H9 (cell line): Measurements from ENCODE around the gene ATN1. TPM values are rescaled to one million over a fixed set of nuclear protein-coding genes. Genes with fewer than 3 reads are reported as not detected.
"Not testable (repeated sequence)": the region's sequence is repeated elsewhere in the genome, so short reads cannot be mapped to it uniquely, and the experiment has no call there.

ENCODE experiments used
- DNase-seq: peaks from one replicate; pipeline ENCODE4 v3.0.0-alpha.2; 2017
- H2AFZ ChIP-seq: one replicate; pipeline ENCODE4 v1.6.1; 2013; ENCODE audit warnings: mild to moderate bottlenecking, low read length, control low read depth, moderate library complexity
- H2AK5ac ChIP-seq: 2 replicates; pipeline ENCODE4 v1.6.1; 2013; ENCODE audit warnings: low read length, control low read depth, mixed read lengths; ENCODE audit not compliant: insufficient read length
- H2BK120ac ChIP-seq: one replicate; pipeline ENCODE4 v1.6.1; 2013; ENCODE audit warnings: low read depth, mild to moderate bottlenecking, low read length, control low read depth, inconsistent platforms; ENCODE audit not compliant: poor library complexity, severe bottlenecking
- H2BK12ac ChIP-seq: 2 replicates; pipeline ENCODE4 v1.6.1; 2013; ENCODE audit warnings: low read length, control low read depth, mixed read lengths, low read depth; ENCODE audit not compliant: insufficient read length
- H2BK15ac ChIP-seq: 2 replicates; pipeline ENCODE4 v1.6.1; 2013; ENCODE audit warnings: low read depth, low read length, control low read depth
- H2BK20ac ChIP-seq: one replicate; pipeline ENCODE4 v1.6.1; 2013; ENCODE audit warnings: low read depth, mild to moderate bottlenecking, low read length, control low read depth, inconsistent platforms; ENCODE audit not compliant: poor library complexity, severe bottlenecking
- H2BK5ac ChIP-seq: 2 replicates; pipeline ENCODE4 v1.6.1; 2013; ENCODE audit warnings: low read length, control low read depth, mixed read lengths; ENCODE audit not compliant: insufficient read length
- H3K14ac ChIP-seq: 2 replicates; pipeline ENCODE4 v1.6.1; 2013; ENCODE audit warnings: low read length, control low read depth; ENCODE audit not compliant: insufficient read depth
- H3K18ac ChIP-seq: 2 replicates; pipeline ENCODE4 v1.6.1; 2013; ENCODE audit warnings: low read depth, mild to moderate bottlenecking, mixed read lengths, low read length, control low read depth; ENCODE audit not compliant: insufficient read length
- H3K23ac ChIP-seq: 2 replicates; pipeline ENCODE4 v1.6.1; 2013; ENCODE audit warnings: low read length, control low read depth, mixed read lengths, low read depth; ENCODE audit not compliant: insufficient read length
- H3K23me2 ChIP-seq: 2 replicates; pipeline ENCODE4 v1.6.1; 2013; ENCODE audit warnings: low read depth, mild to moderate bottlenecking, mixed read lengths, low read length, control low read depth; ENCODE audit not compliant: insufficient read length, poor library complexity, severe bottlenecking
- H3K27ac ChIP-seq: 2 replicates; pipeline ENCODE4 v1.5.1; 2013; ENCODE audit warnings: low read length, control low read depth, mixed read lengths, low read depth; ENCODE audit not compliant: insufficient read length
- H3K27me3 ChIP-seq: 2 replicates; pipeline ENCODE4 v1.6.1; 2013; ENCODE audit warnings: low read length, control low read depth, inconsistent platforms; ENCODE audit not compliant: insufficient read depth
- H3K4ac ChIP-seq: 2 replicates; pipeline ENCODE4 v1.6.1; 2013; ENCODE audit warnings: low read depth, mild to moderate bottlenecking, control low read depth, inconsistent platforms, low read length, moderate library complexity
- H3K4me1 ChIP-seq: 2 replicates; pipeline ENCODE4 v1.6.1; 2013; ENCODE audit warnings: low read length, control low read depth, inconsistent platforms; ENCODE audit not compliant: insufficient read depth
- H3K4me2 ChIP-seq: 2 replicates; pipeline ENCODE4 v1.6.1; 2013; ENCODE audit warnings: low read length, control low read depth, mixed read lengths; ENCODE audit not compliant: insufficient read length, insufficient read depth
- H3K56ac ChIP-seq: 2 replicates; pipeline ENCODE4 v1.6.1; 2013; ENCODE audit warnings: low read depth, mild to moderate bottlenecking, mixed read lengths, low read length, control low read depth; ENCODE audit not compliant: insufficient read length
- H3K79me1 ChIP-seq: 2 replicates; pipeline ENCODE4 v1.6.1; 2013; ENCODE audit warnings: low read depth, mild to moderate bottlenecking, moderate library complexity, low read length, control low read depth, inconsistent platforms; ENCODE audit not compliant: insufficient read depth, poor library complexity, severe bottlenecking
- H3K79me2 ChIP-seq: 2 replicates; pipeline ENCODE4 v1.6.1; 2013; ENCODE audit warnings: low read length, control low read depth, inconsistent platforms; ENCODE audit not compliant: insufficient read depth
- H3K9ac ChIP-seq: 2 replicates; pipeline ENCODE4 v1.6.1; 2013; ENCODE audit warnings: low read length, control low read depth, mixed read lengths; ENCODE audit not compliant: insufficient read length; ENCODE audit errors: extremely low read depth
- H3K9me3 ChIP-seq: one replicate; pipeline ENCODE4 v1.6.1; 2013; ENCODE audit warnings: low read depth, low read length, inconsistent platforms; ENCODE audit not compliant: control insufficient read depth
- H3T11ph ChIP-seq: one replicate; pipeline ENCODE4 v1.6.1; 2013; ENCODE audit warnings: mild to moderate bottlenecking, low read length, control low read depth, inconsistent platforms
- H4K20me1 ChIP-seq: one replicate; pipeline ENCODE4 v1.6.1; 2013; ENCODE audit not compliant: control insufficient read depth, insufficient read length, insufficient read depth
- H4K5ac ChIP-seq: 2 replicates; pipeline ENCODE4 v1.6.1; 2013; ENCODE audit warnings: low read depth, mild to moderate bottlenecking, mixed read lengths, low read length, control low read depth; ENCODE audit not compliant: insufficient read length
- H4K8ac ChIP-seq: replicated peaks from 2 replicates; pipeline ENCODE4 v1.6.1; 2013; ENCODE audit warnings: low read length, control low read depth, mixed read lengths, low read depth; ENCODE audit not compliant: insufficient read length
- H4K91ac ChIP-seq: 2 replicates; pipeline ENCODE4 v1.6.1; 2013; ENCODE audit warnings: low read depth, mild to moderate bottlenecking, moderate library complexity, mixed read lengths, low read length, control low read depth; ENCODE audit not compliant: insufficient read length
- H3K27ac Mint-ChIP-seq, 3 experiments: 2 replicates in 2 of 3; 3 replicates in 1 of 3; pipeline ENCODE4 v1.8.0; 2020 to 2021; ENCODE audit warnings: mixed read lengths in 3 of 3, mild to moderate bottlenecking in 1 of 3, moderate library complexity in 1 of 3
- H3K27me3 Mint-ChIP-seq: 2 replicates; pipeline ENCODE4 v1.8.0; 2021; ENCODE audit warnings: low read depth, mild to moderate bottlenecking, moderate library complexity, mixed read lengths
- H3K36me3 Mint-ChIP-seq, 3 experiments: 2 replicates in 2 of 3; 3 replicates in 1 of 3; pipeline ENCODE4 v1.8.0; 2020 to 2021; ENCODE audit warnings: low read depth in 3 of 3, mixed read lengths in 3 of 3; ENCODE audit not compliant: insufficient read depth in 1 of 3
- H3K4me1 Mint-ChIP-seq, 2 experiments: 2 replicates each; pipeline ENCODE4 v1.8.0; 2020; ENCODE audit warnings: mixed read lengths in 2 of 2
- H3K4me3 Mint-ChIP-seq, 2 experiments: 2 replicates in 1 of 2; 3 replicates in 1 of 2; pipeline ENCODE4 v1.8.0; 2020 to 2021; ENCODE audit warnings: mild to moderate bottlenecking in 2 of 2, mixed read lengths in 2 of 2, moderate library complexity in 1 of 2
- H3K9me3 Mint-ChIP-seq, 2 experiments: 2 replicates in 1 of 2; 3 replicates in 1 of 2; pipeline ENCODE4 v1.8.0; 2020; ENCODE audit warnings: mild to moderate bottlenecking in 2 of 2, mixed read lengths in 2 of 2, moderate library complexity in 1 of 2
- WGBS: extraction: QIAGEN DNeasy Blood & Tissue Kit; methylation state at CpG from one replicate; pipeline ENCODE4 v1.1.7; 2013; ENCODE audit warnings: missing lambda C conversion rate, low lambda C conversion rate, mixed read lengths; ENCODE audit not compliant: insufficient read length; ENCODE audit errors: extremely low coverage; 5-methylcytosine and 5-hydroxymethylcytosine counted together
- total RNA-seq: library from RNA; stranded (reverse); gene quantifications from 2 replicates; pipeline ENCODE4 v1.2.1, GENCODE V29; 2021
- TF ChIP-seq, protein P1 (sequence below): fragments of 200-600 bp; sonication (generic); conservative IDR thresholded peaks from 3 replicates; pipeline ENCODE4 v1.8.0; 2021; ENCODE audit warnings: antibody characterized with exemption, mild to moderate bottlenecking

ATN1 gene
- total RNA-seq, 1 experiment from 2014 or later, result 103 TPM

- Histone ChIP-seq H4K8ac (no peak overlapping the region), H3T11ph (peak overlapping the region; percentile 63), H3K23me2 (peaks cover 3% of the 10 kb centered on the region), H2BK12ac (peak overlapping the region; percentile 92), H3K4ac (peak overlapping the region; percentile 52), H3K18ac (peak overlapping the region; percentile 95), H3K79me2 (no peaks in the 10 kb centered on the region), H2BK20ac (no peak overlapping the region), H3K79me1 (no peaks in the 10 kb centered on the region), H2AK5ac (no peak overlapping the region), H3K14ac (peak overlapping the region; percentile 98), H4K5ac (no peak overlapping the region), H4K20me1 (no peaks in the 10 kb centered on the region), H3K4me2 (peak overlapping the region; percentile 81), H3K4me1 (no peaks in the 10 kb centered on the region; the same call in 1 of the 2 replicates), H2BK120ac (peak overlapping the region; percentile 94), H2BK15ac (no peak overlapping the region; the same call in 1 of the 2 replicates), H3K27ac (no peak overlapping the region), H4K91ac (peak overlapping the region; percentile 91), H3K56ac (no peak overlapping the region), H3K23ac (no peak overlapping the region), H2BK5ac (no peak overlapping the region), H2AFZ (no peak overlapping the region), H3K9ac (no peak overlapping the region), H3K27me3 (no peaks in the 10 kb centered on the region; the same call in 1 of the 2 replicates), H3K9me3 (no peaks in the 10 kb centered on the region)
- H3K27me3 Mint-ChIP-seq, result peaks cover 8% of the 10 kb centered on the region
- H3K4me3 Mint-ChIP-seq, result no peak overlapping the region
- TF ChIP-seq, protein P1, sequence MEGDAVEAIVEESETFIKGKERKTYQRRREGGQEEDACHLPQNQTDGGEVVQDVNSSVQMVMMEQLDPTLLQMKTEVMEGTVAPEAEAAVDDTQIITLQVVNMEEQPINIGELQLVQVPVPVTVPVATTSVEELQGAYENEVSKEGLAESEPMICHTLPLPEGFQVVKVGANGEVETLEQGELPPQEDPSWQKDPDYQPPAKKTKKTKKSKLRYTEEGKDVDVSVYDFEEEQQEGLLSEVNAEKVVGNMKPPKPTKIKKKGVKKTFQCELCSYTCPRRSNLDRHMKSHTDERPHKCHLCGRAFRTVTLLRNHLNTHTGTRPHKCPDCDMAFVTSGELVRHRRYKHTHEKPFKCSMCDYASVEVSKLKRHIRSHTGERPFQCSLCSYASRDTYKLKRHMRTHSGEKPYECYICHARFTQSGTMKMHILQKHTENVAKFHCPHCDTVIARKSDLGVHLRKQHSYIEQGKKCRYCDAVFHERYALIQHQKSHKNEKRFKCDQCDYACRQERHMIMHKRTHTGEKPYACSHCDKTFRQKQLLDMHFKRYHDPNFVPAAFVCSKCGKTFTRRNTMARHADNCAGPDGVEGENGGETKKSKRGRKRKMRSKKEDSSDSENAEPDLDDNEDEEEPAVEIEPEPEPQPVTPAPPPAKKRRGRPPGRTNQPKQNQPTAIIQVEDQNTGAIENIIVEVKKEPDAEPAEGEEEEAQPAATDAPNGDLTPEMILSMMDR, result no peak
- H3K4me1 Mint-ChIP-seq, result peaks cover 4 to 8% of the 10 kb centered on the region in 2 experiments
- no peaks in the 10 kb centered on the region for H3K9me3 Mint-ChIP-seq
- WGBS, result no CpG with 5 or more reads among the region's 5 CpGs
- H3K27ac Mint-ChIP-seq, result no peak overlapping the region
- no peak for DNase-seq
- H3K36me3 Mint-ChIP-seq, result no peaks in the 10 kb centered on the region
Observed at GRCh38 chr12:6905414-6906040, 22.2 kb upstream of the ATN1 start.

DNA sequence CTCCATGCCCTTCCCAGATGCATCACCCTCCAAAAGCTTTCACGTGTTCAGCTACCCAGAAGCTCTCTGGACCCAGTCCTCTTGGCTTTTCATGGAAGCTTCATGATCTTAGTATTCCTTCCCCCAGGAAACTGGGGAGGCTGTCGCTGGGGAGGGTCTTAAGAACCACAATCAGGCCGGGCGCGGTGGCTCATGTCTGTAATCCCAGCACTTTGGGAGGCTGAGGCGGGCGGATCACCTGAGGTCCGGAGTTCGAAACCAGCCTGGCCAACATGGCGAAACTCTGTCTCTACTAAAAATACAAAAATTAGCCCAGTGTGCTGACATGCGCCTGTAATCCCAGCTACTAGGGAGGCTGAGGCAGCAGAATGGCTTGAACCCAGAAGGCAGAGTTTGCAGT lies 19.6 kb upstream of the ATN1 start:
- H3K36me3 Mint-ChIP-seq, H2BK5ac ChIP-seq, H3K9ac ChIP-seq, H4K91ac ChIP-seq, H2BK15ac ChIP-seq, H4K8ac ChIP-seq, H3K27me3 ChIP-seq, H2BK120ac ChIP-seq, H3K4me1 ChIP-seq, DNase-seq, H3K27ac ChIP-seq, H3K4me3 Mint-ChIP-seq, H3K9me3 ChIP-seq, H2BK12ac ChIP-seq, H2AFZ ChIP-seq, H3K56ac ChIP-seq, H3K79me1 ChIP-seq, H3K23me2 ChIP-seq, H2AK5ac ChIP-seq, H3K9me3 Mint-ChIP-seq, H2BK20ac ChIP-seq, H3K79me2 ChIP-seq, H4K20me1 ChIP-seq, H3K4ac ChIP-seq, H3K18ac ChIP-seq, H3K27ac Mint-ChIP-seq, H4K5ac ChIP-seq, H3K23ac ChIP-seq, H3K4me2 ChIP-seq, H3T11ph ChIP-seq, H3K14ac ChIP-seq: not testable (repeated sequence)
- Mint-ChIP-seq H3K4me1 (peaks cover 9 to 13% of the 10 kb centered on the region in 2 experiments), H3K27me3 (peaks cover 21% of the 10 kb centered on the region)
- no CpG with 5 or more reads among the region's 11 CpGs for WGBS
